Psoas muscle (tissue), 8 donors: ENCODE results near the gene GTF2IRD1. TPM values are rescaled to one million over a fixed set of nuclear protein-coding genes. Genes with fewer than 3 reads are reported as not detected.

Source experiments
- ATAC-seq, 4 donors: fragments of 200-7000 bp; cut with Tn5 transposase; one replicate each; pipeline ENCODE4 v1.9.1; 2020; ENCODE audit warnings: moderate library complexity in 3 of 4, mild to moderate bottlenecking in 2 of 4
- DNase-seq, 2 donors: peaks; one replicate each; pipeline ENCODE4 v3.0.0-alpha.2; 2020
- H3K27ac ChIP-seq: fragments of 200-600 bp; one replicate; pipeline ENCODE4 v1.8.0; 2022
- H3K27me3 ChIP-seq, 3 donors: fragments of 200-600 bp in 1 of 3; one replicate each; pipeline versions ENCODE4 v1.6.1 to v1.8.0; 2013 to 2022; ENCODE audit warnings: low read length in 2 of 3, mild to moderate bottlenecking in 2 of 3, moderate library complexity in 1 of 3; ENCODE audit not compliant: insufficient read depth in 3 of 3
- H3K36me3 ChIP-seq, 2 donors: fragments of 200-600 bp in 1 of 2; one replicate each; pipeline versions ENCODE4 v1.6.1 to v1.8.0; 2013 to 2022; ENCODE audit warnings: low read depth in 1 of 2, mild to moderate bottlenecking in 1 of 2, moderate library complexity in 1 of 2; ENCODE audit not compliant: insufficient read depth in 1 of 2
- H3K4me1 ChIP-seq: fragments of 200-600 bp; one replicate; pipeline ENCODE4 v1.8.0; 2022
- H3K4me3 ChIP-seq: fragments of 200-600 bp; one replicate; pipeline ENCODE4 v1.8.0; 2022; ENCODE audit warnings: mild to moderate bottlenecking
- H3K9me3 ChIP-seq: fragments of 200-600 bp; one replicate; pipeline ENCODE4 v1.8.0; 2022
- CTCF ChIP-seq: fragments of 200-600 bp; IDR thresholded peaks from one replicate; pipeline ENCODE4 v1.8.0; 2022; ENCODE audit warnings: antibody characterized with exemption
- WGBS, 3 donors: extraction: QIAGEN DNeasy Blood & Tissue Kit; methylation state at CpG; one replicate each; pipeline versions ENCODE4 v1.1.6 to v1.1.7; 2013; 5-methylcytosine and 5-hydroxymethylcytosine counted together
- intact Hi-C, 2 donors: fragments of 100-400 bp; cut with DNase I; formaldehyde crosslinking; loops; one replicate each; pipeline versions ENCODE4 v1.11.0 to v1.14.2; 2022
- polyA plus RNA-seq, 3 donors: library from polyadenylated mRNA; stranded (reverse); fragments of 200-250 nt; gene quantifications; one replicate each; pipeline ENCODE4 v1.2.3, GENCODE V29; 2013
- total RNA-seq, 4 donors: library from RNA; stranded (reverse); fragmentation: NEBNext Ultra II Directional in 2 of 4; extraction: Animal tissue kit (Norgen Biotek cat#: 25700) in 2 of 4; gene quantifications; one replicate each; pipeline versions ENCODE4 v1.2.1 to v1.2.4, GENCODE V29; 2021 to 2023
- donor health status: healthy with polysubstance abuse.
- donor health status: DM: no; HTN: no; CAD: no; lungs with moderate emphysema.
- donor health status: Bipolar disorder and iron deficiency.
- donor health status: healthy.
- donor health status: DM: yes; HTN: yes; CAD: no.
- donor health status: DM: no; HTN: no; CAD: no.
- donor health status: DM: no; HTN: no; CAD: no.
- donor health status: DM: yes; HTN: yes; CAD: no.

The GTF2IRD1 gene
- total and polyA plus RNA-seq, 7 donors: 40.5 to 149 (median 61.7) TPM

DNA sequence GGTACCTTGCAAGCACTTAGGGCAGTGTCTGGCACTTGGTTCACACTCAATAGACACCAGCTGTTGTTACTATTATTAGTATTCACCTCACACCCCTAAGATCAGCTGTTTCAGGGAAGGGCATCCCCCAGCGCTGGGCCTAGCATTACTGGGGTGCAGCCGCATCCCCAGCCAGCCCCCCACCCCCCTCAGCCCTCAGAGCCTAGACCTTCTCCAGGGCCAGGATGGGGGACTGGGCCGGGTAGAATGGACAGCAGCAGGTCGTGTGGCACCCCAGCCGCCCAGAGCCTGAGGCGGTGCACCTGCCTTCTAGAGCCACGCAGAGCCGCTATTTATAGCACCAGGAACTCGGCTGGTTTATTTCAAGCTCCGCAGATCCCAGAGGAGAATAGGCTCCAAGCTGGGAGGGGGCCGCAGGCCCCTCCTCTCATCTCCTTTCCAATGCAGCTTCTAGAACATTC lies 60.5 kb downstream of the GTF2IRD1 start:
- ATAC-seq: peak; percentile 86 to 94 (median 88)
- peak overlapping the region; percentile 30 for H3K4me3 ChIP-seq

DNA sequence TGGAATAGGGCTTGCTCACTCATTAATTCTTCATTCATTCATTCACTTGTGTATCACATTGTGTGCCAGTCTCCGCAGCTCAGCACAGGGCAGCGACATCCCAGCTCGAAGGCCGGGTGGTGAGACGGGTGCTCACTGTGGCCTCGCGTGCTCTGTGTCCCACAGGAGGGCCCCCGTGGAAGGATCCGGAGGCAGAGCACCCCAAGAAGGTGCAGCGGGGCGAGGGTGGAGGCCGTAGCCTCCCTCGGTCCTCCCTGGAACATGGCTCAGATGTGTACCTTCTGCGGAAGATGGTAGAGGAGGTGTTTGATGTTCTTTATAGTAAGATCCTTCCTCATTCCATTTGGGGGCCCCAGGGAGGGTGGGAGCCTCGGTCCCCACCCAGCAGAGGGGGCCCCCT lies 61.6 kb downstream of the GTF2IRD1 start:
- intact Hi-C loops: no loop called here
- Histone ChIP-seq H3K36me3 (peaks cover 0 to 60% of the 10 kb centered on the region in 2 donors), H3K9me3 (no peaks in the 10 kb centered on the region), H3K4me3 (no peak overlapping the region), H3K27me3 (no peaks in the 10 kb centered on the region), H3K27ac (peak overlapping the region; percentile 94), H3K4me1 (peaks cover 22% of the 10 kb centered on the region)
- no peak for DNase-seq
- TF ChIP-seq CTCF: no peak
- WGBS, 3 donors: 93 to 99% (median 97%) methylated on average over 12 to 15 of the region's 15 CpGs
- ATAC-seq: no peak

More for the DNA sequence above, 60.5 kb downstream of the GTF2IRD1 start:
- peak in 1 of 2 donors; percentile 72 for DNase-seq
- H3K9me3 ChIP-seq: no peaks in the 10 kb centered on the region
- intact Hi-C loops: no loop called here
- H3K27me3 ChIP-seq: no peaks in the 10 kb centered on the region
- H3K36me3 ChIP-seq: peaks cover 0 to 59% of the 10 kb centered on the region in 2 donors
- no peak for TF ChIP-seq CTCF
- H3K4me1 ChIP-seq: peaks cover 22% of the 10 kb centered on the region
- H3K27ac ChIP-seq: peak overlapping the region; percentile 94
- WGBS, 3 donors: 26 to 29% (median 28%) methylated on average over 11 of the region's 11 CpGs

GRCh38 chr7:74516214-74516613 lies 62.5 kb downstream of the GTF2IRD1 start:
- DNase-seq: no peak
- ATAC-seq: no peak
- no peak for TF ChIP-seq CTCF
- H3K4me1 ChIP-seq: peaks cover 22% of the 10 kb centered on the region
- no peaks in the 10 kb centered on the region for H3K9me3 ChIP-seq
- H3K4me3 ChIP-seq: no peak overlapping the region
- no peaks in the 10 kb centered on the region for H3K27me3 ChIP-seq
- WGBS, 3 donors: 93 to 96% (median 96%) methylated on average over 3 of the region's 3 CpGs
- H3K27ac ChIP-seq: peak overlapping the region; percentile 94
- H3K36me3 ChIP-seq: peaks cover 0 to 62% of the 10 kb centered on the region in 2 donors
- intact Hi-C loops: no loop called here

- Histone ChIP-seq H3K4me3 (no peak overlapping the region), H3K9me3 (peaks cover 4% of the 10 kb centered on the region), H3K36me3 (peaks cover 0 to 69% of the 10 kb centered on the region in 2 donors), H3K27me3 (no peaks in the 10 kb centered on the region), H3K27ac (no peak overlapping the region), H3K4me1 (peaks cover 22% of the 10 kb centered on the region)
- intact Hi-C loops: no loop called here
- no peak for ATAC-seq
- DNase-seq: no peak
- whole genome bisulfite sequencing, 3 donors: 90 to 93% (median 92%) methylated on average over 13 of the region's 13 CpGs
- TF ChIP-seq CTCF: no peak
Observed at GRCh38 chr7:74518041-74518440, 64.3 kb downstream of the GTF2IRD1 start.

- no peaks in the 10 kb centered on the region for H3K27me3 ChIP-seq
- 78 to 84% (median 78%) methylated on average over 2 of the region's 2 CpGs for WGBS, 3 donors
- no peak for TF ChIP-seq CTCF
- peaks cover 4% of the 10 kb centered on the region for H3K9me3 ChIP-seq
- ATAC-seq: no peak
- DNase-seq: no peak
- intact Hi-C loops: no loop called here
- H3K4me1 ChIP-seq: peaks cover 19% of the 10 kb centered on the region
- no peak overlapping the region for H3K27ac ChIP-seq
- peaks cover 0 to 69% of the 10 kb centered on the region in 2 donors for H3K36me3 ChIP-seq
- H3K4me3 ChIP-seq: no peak overlapping the region
Observed at GRCh38 chr7:74518654-74519053, 64.9 kb downstream of the GTF2IRD1 start.
